HepG2 (cell line): ENCODE results near the gene CDC27. TPM values are rescaled to one million over a fixed set of nuclear protein-coding genes. Genes with fewer than 3 reads are reported as not detected.

Experiments used
- ATAC-seq: fragments of 200-7000 bp; cut with Tn5 transposase; 3 replicates; pipeline ENCODE4 v1.9.1; 2020; ENCODE audit warnings: mild to moderate bottlenecking, moderate library complexity
- BruUV-seq: library from RNA; stranded (reverse); fragments of 400-500 nt; replicated peaks from 2 replicates; lab custom pipeline; 2021; lab: Mats Ljungman, UMichigan
- CTCF ChIA-PET: fragments of 300-600 bp; formaldehyde crosslinking; extraction: SDS; loops from one replicate; lab custom pipeline; 2021; ENCODE audit warnings: low total read pairs, inconsistent platforms, low intra/inter-chr PET ratio; lab: Yijun Ruan, JAX
- POLR2A ChIA-PET: fragments of 350-600 bp; sonication (Branson Sonifier 250); formaldehyde crosslinking; loops from one replicate; lab custom pipeline; 2020; ENCODE audit warnings: antibody characterized with exemption, inconsistent platforms; lab: Yijun Ruan, JAX
- DNase-seq: peaks from one replicate; pipeline ENCODE4 v3.0.0-alpha.2; 2015; ENCODE audit warnings: low spot score
- FAIRE-seq: peaks from 3 replicates; lab custom pipeline; 2011; peaks lifted over from hg19 to GRCh38; lab: Jason Lieb, UNC
- H2AFZ ChIP-seq: one replicate; pipeline ENCODE4 v1.6.1; 2011; ENCODE audit warnings: low read length, inconsistent platforms
- H3K27ac ChIP-seq: fragments of 300-600 bp; 3 replicates; pipeline ENCODE4 v1.8.0; 2011; ENCODE audit warnings: mixed run types, mild to moderate bottlenecking, mixed read lengths, low read length, inconsistent platforms; ENCODE audit not compliant: insufficient read depth; ENCODE audit errors: extremely low read length
- H3K27me3 ChIP-seq, 2 experiments: fragments of 200-600 bp in 1 of 2; 2 replicates in 1 of 2; 3 replicates in 1 of 2; pipeline versions ENCODE4 v1.6.0 to v1.8.0; 2011; ENCODE audit warnings: low read length in 2 of 2, mild to moderate bottlenecking in 2 of 2, moderate library complexity in 2 of 2, inconsistent platforms in 1 of 2; ENCODE audit not compliant: insufficient read depth in 2 of 2, control insufficient read depth in 1 of 2
- H3K36me3 ChIP-seq, 2 experiments: fragments of 200-600 bp in 1 of 2; replicated peaks in 1 of 2; 2 replicates in 1 of 2; 3 replicates in 1 of 2; pipeline versions ENCODE4 v1.5.1 to v1.8.0; 2011; ENCODE audit warnings: low read length in 2 of 2, inconsistent platforms in 1 of 2; ENCODE audit not compliant: insufficient read depth in 2 of 2, control insufficient read depth in 1 of 2
- H3K4me1 ChIP-seq: 2 replicates; pipeline ENCODE4 v1.5.1; 2012; ENCODE audit warnings: low read length, inconsistent platforms; ENCODE audit not compliant: insufficient read depth
- H3K4me2 ChIP-seq: 2 replicates; pipeline ENCODE4 v1.6.0; 2011; ENCODE audit warnings: low read depth, low read length, inconsistent platforms
- H3K4me3 ChIP-seq, 3 experiments: fragments of 200-600 bp in 1 of 3; sonication (generic), shearing (Covaris generic) in 1 of 3; replicated peaks in 1 of 3; 2 replicates each; pipeline ENCODE4 v1.5.1; 2011 to 2016; ENCODE audit warnings: low read length in 3 of 3, inconsistent platforms in 2 of 3, low read depth in 2 of 3, mild to moderate bottlenecking in 2 of 3, control low read depth in 1 of 3, mixed read lengths in 1 of 3; ENCODE audit not compliant: insufficient read depth in 1 of 3
- H3K79me2 ChIP-seq: one replicate; pipeline ENCODE4 v1.6.1; 2011; ENCODE audit warnings: low read length, inconsistent platforms; ENCODE audit not compliant: insufficient read depth
- H3K9ac ChIP-seq: 2 replicates; pipeline ENCODE4 v1.6.0; 2011; ENCODE audit warnings: mild to moderate bottlenecking, low read depth, low read length, inconsistent platforms; ENCODE audit not compliant: insufficient read depth
- H3K9me3 ChIP-seq: 2 replicates; pipeline ENCODE4 v1.5.1; 2012; ENCODE audit warnings: mild to moderate bottlenecking, low read length
- H4K20me1 ChIP-seq: 2 replicates; pipeline ENCODE4 v1.6.0; 2011; ENCODE audit warnings: inconsistent platforms, mild to moderate bottlenecking, low read length, moderate library complexity; ENCODE audit not compliant: insufficient read depth
- DNMT1 ChIP-seq: sonication (generic); formaldehyde crosslinking; IDR thresholded peaks from 2 replicates; pipeline ENCODE4 v1.5.1; 2020; ENCODE audit warnings: mild to moderate bottlenecking, missing genetic modification reagents
- DNMT3B ChIP-seq: conservative IDR thresholded peaks from 2 replicates; pipeline ENCODE4 v1.6.1; 2016; ENCODE audit warnings: missing biosample characterization, control low read depth
- ISX ChIP-seq: sonication (generic); formaldehyde crosslinking; conservative IDR thresholded peaks from 2 replicates; pipeline ENCODE4 v1.5.0; 2020; ENCODE audit warnings: missing genetic modification reagents
- RCOR2 ChIP-seq: IDR thresholded peaks from 2 replicates; pipeline ENCODE4 v1.6.1; 2016; ENCODE audit warnings: missing biosample characterization, missing genetic modification reagents
- REL ChIP-seq: sonication (generic); formaldehyde crosslinking; conservative IDR thresholded peaks from 2 replicates; pipeline ENCODE4 v1.8.0; 2022; ENCODE audit warnings: mild to moderate bottlenecking, missing genetic modification reagents, moderate library complexity
- ZC3H4 ChIP-seq: sonication (generic); formaldehyde crosslinking; IDR thresholded peaks from 2 replicates; pipeline ENCODE4 v1.4.0; 2020; ENCODE audit warnings: missing genetic modification reagents, borderline replicate concordance
- ZNF350 ChIP-seq: sonication (generic); formaldehyde crosslinking; IDR thresholded peaks from 2 replicates; pipeline ENCODE4 v1.4.0; 2020; ENCODE audit warnings: mild to moderate bottlenecking, low read depth, missing genetic modification reagents, borderline replicate concordance
- ZNF607 ChIP-seq: sonication (generic); formaldehyde crosslinking; IDR thresholded peaks from 2 replicates; pipeline ENCODE4 v1.5.1; 2020; ENCODE audit warnings: missing genetic modification reagents, mild to moderate bottlenecking, borderline replicate concordance
- ZNF616 ChIP-seq: sonication (generic); formaldehyde crosslinking; IDR thresholded peaks from 2 replicates; pipeline ENCODE4 v1.5.0; 2020; ENCODE audit warnings: low read depth, mild to moderate bottlenecking, missing genetic modification reagents
- ZNF749 ChIP-seq: sonication (generic); formaldehyde crosslinking; IDR thresholded peaks from 2 replicates; pipeline ENCODE4 v1.8.0; 2022; ENCODE audit warnings: mild to moderate bottlenecking, missing genetic modification reagents, moderate library complexity, borderline replicate concordance
- WGBS: methylation state at CpG from one replicate; pipeline ENCODE4 v1.1.6; 2017; ENCODE audit warnings: low lambda C conversion rate; 5-methylcytosine and 5-hydroxymethylcytosine counted together
- in situ Hi-C: cut with HindIII; loops from 2 replicates; pipeline ENCODE4 v1.10.0; 2017; ENCODE audit warnings: low pct_unique_long_range_greater_than_20kb; ENCODE audit not compliant: extremely low pct_ligation_motif_present
- intact Hi-C: fragments of 100-400 bp; cut with micrococcal nuclease; formaldehyde crosslinking; loops from one replicate; pipeline ENCODE4 v1.10.0; 2022; ENCODE audit not compliant: unreplicated experiment
- polyA plus RNA-seq, 8 experiments: library from polyadenylated mRNA; depleted of rRNA in 3 of 8; stranded (reverse) in 7 of 8; unstranded in 1 of 8; fragments of >200 nt; fragmentation: Illumina TruSeq in 4 of 8; extraction: Trizol in 4 of 8; gene quantifications; 2 replicates each; pipeline versions ENCODE4 v1.2.1 to v1.2.3, GENCODE V29; 2011 to 2016; ENCODE audit warnings: low read depth in 4 of 8, missing spikeins in 1 of 8, mixed read lengths in 1 of 8; ENCODE audit not compliant: insufficient read depth in 1 of 8
- total RNA-seq, 5 experiments: library from RNA; depleted of rRNA; stranded (reverse); fragments of >200 nt; fragmentation: Illumina TruSeq; extraction: Trizol; gene quantifications; 2 replicates each; pipeline ENCODE4 v1.2.3, GENCODE V29; 2016; ENCODE audit warnings: low read depth in 1 of 5
- TF ChIP-seq, protein P1 (sequence below): sonication (generic); formaldehyde crosslinking; IDR thresholded peaks from 2 replicates; pipeline ENCODE4 v1.5.0; 2020; ENCODE audit warnings: missing genetic modification reagents
- TF ChIP-seq, protein P2 (sequence below): sonication (generic); formaldehyde crosslinking; IDR thresholded peaks from 2 replicates; pipeline ENCODE4 v1.4.0; 2020; ENCODE audit warnings: missing genetic modification reagents
- TF ChIP-seq, protein P3 (sequence below): sonication (generic); formaldehyde crosslinking; IDR thresholded peaks from 2 replicates; pipeline ENCODE4 v1.8.1; 2023; ENCODE audit warnings: missing genetic modification reagents, inconsistent platforms, borderline replicate concordance
- TF ChIP-seq, protein P4 (sequence below): sonication (generic); formaldehyde crosslinking; IDR thresholded peaks from 2 replicates; pipeline ENCODE4 v1.4.0; 2020; ENCODE audit warnings: missing genetic modification reagents

CDC27 gene
- total and polyA plus RNA-seq, 2 of the 13 experiments (the other 11 are each of a cell fraction or from before 2014, with no cell fraction given) = 80.7 to 102 TPM

DNA sequence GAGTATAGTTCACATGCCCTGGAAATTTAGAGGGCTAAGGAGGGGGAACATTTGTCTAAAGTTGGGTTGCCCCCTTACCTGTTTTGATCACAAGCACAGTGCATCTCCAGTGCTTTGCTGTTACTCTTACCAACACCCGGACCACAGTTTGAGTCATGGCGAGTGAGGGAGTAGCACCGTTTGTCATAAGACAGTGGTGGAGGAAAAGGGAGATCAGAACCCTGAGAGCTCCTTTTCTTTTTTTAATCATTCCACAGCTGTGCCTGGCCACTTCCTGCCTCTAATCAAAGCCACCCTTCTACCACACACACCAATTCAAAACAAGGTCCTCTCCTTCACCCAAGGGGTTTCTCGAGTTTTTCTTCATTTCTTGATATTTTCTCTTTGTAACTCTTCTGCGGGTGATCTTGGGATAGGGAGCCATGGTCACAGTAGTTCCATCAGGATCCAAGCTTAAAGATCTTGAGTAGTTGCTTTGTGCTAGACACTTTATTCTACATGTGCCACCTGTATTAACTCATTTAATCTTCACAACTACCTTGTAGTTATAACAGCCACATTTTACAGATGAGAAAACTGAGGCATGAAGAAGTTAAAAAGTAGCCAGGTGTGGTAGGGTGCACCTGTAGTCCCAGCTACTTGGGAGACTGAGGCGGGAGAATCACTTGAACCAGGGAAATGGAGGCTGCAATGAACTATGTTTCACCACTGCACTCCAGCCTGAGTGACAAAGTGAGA, 15.1 kb upstream of the CDC27 start:
- no peaks in the 10 kb centered on the region for H3K9me3 ChIP-seq
- intact Hi-C loops (no loop called here), in situ Hi-C loops (no loop called here)
- POLR2A ChIA-PET = no interaction called here
- no peak overlapping the region for H3K27ac ChIP-seq
- 70% methylated on average over 6 of the region's 6 CpGs for WGBS
- BruUV-seq = no TSS peak
- no peaks in the 10 kb centered on the region for H4K20me1 ChIP-seq
- no peak overlapping the region for H3K4me2 ChIP-seq
- peaks cover 3 to 31% of the 10 kb centered on the region in 2 experiments; a peak in 4 of 5 replicates for H3K27me3 ChIP-seq
- DNase-seq (no peak), FAIRE-seq (no peak), ATAC-seq (no peak)
- H3K36me3 ChIP-seq = no peaks in the 10 kb centered on the region
- peaks cover 14% of the 10 kb centered on the region; the same call in 1 of the 2 replicates for H3K4me1 ChIP-seq
- CTCF ChIA-PET = no interaction called here
- H3K4me3 ChIP-seq = no peak overlapping the region
- no peak overlapping the region for H3K9ac ChIP-seq
- no peaks in the 10 kb centered on the region for H3K79me2 ChIP-seq
- TF ChIP-seq DNMT3B (CRISPR knock-in tag) (no peak), REL (no peak), ISX (CRISPR knock-in tag) (no peak), ZNF350 (CRISPR knock-in tag) (no peak), ZC3H4 (no peak), ZNF749 (no peak), DNMT1 (no peak), ZNF607 (CRISPR knock-in tag) (no peak), ZNF616 (CRISPR knock-in tag) (no peak), RCOR2 (CRISPR knock-in tag) (no peak)
- TF ChIP-seq, protein P1, sequence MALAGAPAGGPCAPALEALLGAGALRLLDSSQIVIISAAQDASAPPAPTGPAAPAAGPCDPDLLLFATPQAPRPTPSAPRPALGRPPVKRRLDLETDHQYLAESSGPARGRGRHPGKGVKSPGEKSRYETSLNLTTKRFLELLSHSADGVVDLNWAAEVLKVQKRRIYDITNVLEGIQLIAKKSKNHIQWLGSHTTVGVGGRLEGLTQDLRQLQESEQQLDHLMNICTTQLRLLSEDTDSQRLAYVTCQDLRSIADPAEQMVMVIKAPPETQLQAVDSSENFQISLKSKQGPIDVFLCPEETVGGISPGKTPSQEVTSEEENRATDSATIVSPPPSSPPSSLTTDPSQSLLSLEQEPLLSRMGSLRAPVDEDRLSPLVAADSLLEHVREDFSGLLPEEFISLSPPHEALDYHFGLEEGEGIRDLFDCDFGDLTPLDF = no peak
- TF ChIP-seq, protein P2, sequence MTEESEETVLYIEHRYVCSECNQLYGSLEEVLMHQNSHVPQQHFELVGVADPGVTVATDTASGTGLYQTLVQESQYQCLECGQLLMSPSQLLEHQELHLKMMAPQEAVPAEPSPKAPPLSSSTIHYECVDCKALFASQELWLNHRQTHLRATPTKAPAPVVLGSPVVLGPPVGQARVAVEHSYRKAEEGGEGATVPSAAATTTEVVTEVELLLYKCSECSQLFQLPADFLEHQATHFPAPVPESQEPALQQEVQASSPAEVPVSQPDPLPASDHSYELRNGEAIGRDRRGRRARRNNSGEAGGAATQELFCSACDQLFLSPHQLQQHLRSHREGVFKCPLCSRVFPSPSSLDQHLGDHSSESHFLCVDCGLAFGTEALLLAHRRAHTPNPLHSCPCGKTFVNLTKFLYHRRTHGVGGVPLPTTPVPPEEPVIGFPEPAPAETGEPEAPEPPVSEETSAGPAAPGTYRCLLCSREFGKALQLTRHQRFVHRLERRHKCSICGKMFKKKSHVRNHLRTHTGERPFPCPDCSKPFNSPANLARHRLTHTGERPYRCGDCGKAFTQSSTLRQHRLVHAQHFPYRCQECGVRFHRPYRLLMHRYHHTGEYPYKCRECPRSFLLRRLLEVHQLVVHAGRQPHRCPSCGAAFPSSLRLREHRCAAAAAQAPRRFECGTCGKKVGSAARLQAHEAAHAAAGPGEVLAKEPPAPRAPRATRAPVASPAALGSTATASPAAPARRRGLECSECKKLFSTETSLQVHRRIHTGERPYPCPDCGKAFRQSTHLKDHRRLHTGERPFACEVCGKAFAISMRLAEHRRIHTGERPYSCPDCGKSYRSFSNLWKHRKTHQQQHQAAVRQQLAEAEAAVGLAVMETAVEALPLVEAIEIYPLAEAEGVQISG = no peak
- TF ChIP-seq, protein P3, sequence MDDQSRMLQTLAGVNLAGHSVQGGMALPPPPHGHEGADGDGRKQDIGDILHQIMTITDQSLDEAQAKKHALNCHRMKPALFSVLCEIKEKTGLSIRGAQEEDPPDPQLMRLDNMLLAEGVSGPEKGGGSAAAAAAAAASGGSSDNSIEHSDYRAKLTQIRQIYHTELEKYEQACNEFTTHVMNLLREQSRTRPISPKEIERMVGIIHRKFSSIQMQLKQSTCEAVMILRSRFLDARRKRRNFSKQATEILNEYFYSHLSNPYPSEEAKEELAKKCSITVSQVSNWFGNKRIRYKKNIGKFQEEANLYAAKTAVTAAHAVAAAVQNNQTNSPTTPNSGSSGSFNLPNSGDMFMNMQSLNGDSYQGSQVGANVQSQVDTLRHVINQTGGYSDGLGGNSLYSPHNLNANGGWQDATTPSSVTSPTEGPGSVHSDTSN = no peak
- TF ChIP-seq, protein P4, sequence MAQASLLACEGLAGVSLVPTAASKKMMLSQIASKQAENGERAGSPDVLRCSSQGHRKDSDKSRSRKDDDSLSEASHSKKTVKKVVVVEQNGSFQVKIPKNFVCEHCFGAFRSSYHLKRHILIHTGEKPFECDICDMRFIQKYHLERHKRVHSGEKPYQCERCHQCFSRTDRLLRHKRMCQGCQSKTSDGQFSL (CRISPR knock-in tag) = no peak
- H2AFZ ChIP-seq = no peak overlapping the region
